CD14-positive monocyte (primary cell): Measurements from ENCODE around the gene MOB3A. TPM values are rescaled to one million over a fixed set of nuclear protein-coding genes. Genes with fewer than 3 reads are reported as not detected.

Source experiments
- DNase-seq, 3 donors: peaks; one replicate each; pipeline ENCODE4 v3.0.0-alpha.2; 2011 to 2022
- H2AFZ ChIP-seq: 2 replicates; pipeline ENCODE4 v1.6.0; 2012; ENCODE audit warnings: mild to moderate bottlenecking, low read depth, low read length, inconsistent platforms; ENCODE audit not compliant: insufficient read depth, poor library complexity, severe bottlenecking
- H3K27ac ChIP-seq, 2 donors: 1 replicate in 1 of 2; 2 replicates in 1 of 2; pipeline ENCODE4 v1.5.1; 2012 to 2013; ENCODE audit warnings: low read length in 2 of 2, control low read depth in 1 of 2, inconsistent platforms in 1 of 2, low read depth in 1 of 2, mild to moderate bottlenecking in 1 of 2
- H3K27me3 ChIP-seq, 2 donors: one replicate each; pipeline versions ENCODE4 v1.6.0 to v1.6.1; 2011 to 2013; ENCODE audit warnings: low read length in 2 of 2; ENCODE audit not compliant: control insufficient read depth in 2 of 2, insufficient read depth in 2 of 2
- H3K36me3 ChIP-seq, 2 donors: replicated peaks in 1 of 2; 1 replicate in 1 of 2; 2 replicates in 1 of 2; pipeline versions ENCODE4 v1.5.1 to v1.6.1; 2012 to 2013; ENCODE audit warnings: low read length in 2 of 2, control low read depth in 1 of 2, inconsistent platforms in 1 of 2, mild to moderate bottlenecking in 1 of 2; ENCODE audit not compliant: insufficient read depth in 2 of 2, control insufficient read depth in 1 of 2
- H3K4me1 ChIP-seq, 2 donors: 1 replicate in 1 of 2; 2 replicates in 1 of 2; pipeline versions ENCODE4 v1.5.1 to v1.6.1; 2012 to 2013; ENCODE audit warnings: low read length in 2 of 2, control low read depth in 1 of 2, inconsistent platforms in 1 of 2, mild to moderate bottlenecking in 1 of 2, moderate library complexity in 1 of 2; ENCODE audit not compliant: insufficient read depth in 2 of 2, control insufficient read depth in 1 of 2
- H3K4me2 ChIP-seq: replicated peaks from 2 replicates; pipeline ENCODE3; 2012; ENCODE audit warnings: low read length, moderate library complexity, mild to moderate bottlenecking; ENCODE audit not compliant: poor library complexity, severe bottlenecking; ENCODE audit errors: extremely low read depth
- H3K4me3 ChIP-seq, 3 experiments: fragments of 200-600 bp in 1 of 3; sonication (generic) in 1 of 3; replicated peaks in 1 of 3; 1 replicate in 2 of 3; 2 replicates in 1 of 3; pipeline ENCODE4 v1.5.1; 2011 to 2013; ENCODE audit warnings: low read length in 3 of 3, mild to moderate bottlenecking in 3 of 3, control low read depth in 2 of 3, low read depth in 2 of 3, inconsistent platforms in 1 of 3, moderate library complexity in 1 of 3
- H3K79me2 ChIP-seq: 2 replicates; pipeline ENCODE4 v1.6.0; 2012; ENCODE audit warnings: mild to moderate bottlenecking, control low read depth, inconsistent platforms, low read length, moderate library complexity; ENCODE audit not compliant: insufficient read depth
- H3K9ac ChIP-seq: 2 replicates; pipeline ENCODE4 v1.6.0; 2017; ENCODE audit warnings: low read length, mild to moderate bottlenecking; ENCODE audit not compliant: insufficient read depth, poor library complexity, severe bottlenecking
- H3K9me3 ChIP-seq, 2 donors: replicated peaks in 1 of 2; 1 replicate in 1 of 2; 2 replicates in 1 of 2; pipeline versions ENCODE4 v1.5.1 to v1.6.1; 2012 to 2013; ENCODE audit warnings: low read length in 2 of 2, control low read depth in 1 of 2; ENCODE audit not compliant: control insufficient read depth in 1 of 2, insufficient read depth in 1 of 2
- H4K20me1 ChIP-seq: 2 replicates; pipeline ENCODE4 v1.6.0; 2012; ENCODE audit warnings: mild to moderate bottlenecking, low read length, control low read depth, moderate library complexity; ENCODE audit not compliant: insufficient read depth
- H3K27ac Mint-ChIP-seq, 7 donors: one replicate each; pipeline ENCODE4 v1.8.0; 2020; ENCODE audit warnings: mild to moderate bottlenecking in 7 of 7, mixed read lengths in 7 of 7, moderate library complexity in 6 of 7, inconsistent platforms in 2 of 7
- H3K27me3 Mint-ChIP-seq, 3 donors: one replicate each; pipeline ENCODE4 v1.8.0; 2021 to 2022; ENCODE audit warnings: low read depth in 3 of 3, mild to moderate bottlenecking in 3 of 3, mixed read lengths in 3 of 3, moderate library complexity in 3 of 3, inconsistent platforms in 1 of 3
- H3K36me3 Mint-ChIP-seq, 2 donors: one replicate each; pipeline ENCODE4 v1.8.0; 2020; ENCODE audit warnings: mixed read lengths in 2 of 2, inconsistent platforms in 1 of 2, mild to moderate bottlenecking in 1 of 2
- H3K4me1 Mint-ChIP-seq: one replicate; pipeline ENCODE4 v1.8.0; 2020; ENCODE audit warnings: mild to moderate bottlenecking, mixed read lengths
- H3K4me3 Mint-ChIP-seq, 2 donors: one replicate each; pipeline ENCODE4 v1.8.0; 2020; ENCODE audit warnings: mild to moderate bottlenecking in 2 of 2, mixed read lengths in 2 of 2, moderate library complexity in 1 of 2
- H3K9me3 Mint-ChIP-seq, 7 donors: one replicate each; pipeline ENCODE4 v1.8.0; 2020 to 2022; ENCODE audit warnings: mixed read lengths in 7 of 7, mild to moderate bottlenecking in 6 of 7, moderate library complexity in 6 of 7, inconsistent platforms in 2 of 7
- WGBS: methylation state at CpG from one replicate; pipeline ENCODE4 v1.1.5; 2013; ENCODE audit warnings: missing lambda C conversion rate; ENCODE audit not compliant: insufficient coverage; 5-methylcytosine and 5-hydroxymethylcytosine counted together
- intact Hi-C, 2 donors: fragments of 100-400 bp; cut with micrococcal nuclease; formaldehyde crosslinking; loops; one replicate each; pipeline versions ENCODE4 v1.15.0 to v1.15.1; 2023
- polyA plus RNA-seq, 3 donors: library from polyadenylated mRNA; depleted of rRNA in 1 of 3; unstranded in 2 of 3; stranded (reverse) in 1 of 3; fragments of 300-500 nt in 2 of 3; fragments of >200 nt in 1 of 3; fragmentation: Illumina TruSeq in 2 of 3; gene quantifications; 1 replicate in 2 of 3; 2 replicates in 1 of 3; pipeline ENCODE4 v1.2.3, GENCODE V29; 2012 to 2021
- TF ChIP-seq, protein P1 (sequence below): fragments of 200-600 bp; IDR thresholded peaks from one replicate; pipeline ENCODE4 v1.8.0; 2022; ENCODE audit warnings: antibody characterized with exemption, mild to moderate bottlenecking

Gene MOB3A
- polyA plus RNA-seq, 3 donors, result 60.5 to 179 (median 96.3) TPM

DNA sequence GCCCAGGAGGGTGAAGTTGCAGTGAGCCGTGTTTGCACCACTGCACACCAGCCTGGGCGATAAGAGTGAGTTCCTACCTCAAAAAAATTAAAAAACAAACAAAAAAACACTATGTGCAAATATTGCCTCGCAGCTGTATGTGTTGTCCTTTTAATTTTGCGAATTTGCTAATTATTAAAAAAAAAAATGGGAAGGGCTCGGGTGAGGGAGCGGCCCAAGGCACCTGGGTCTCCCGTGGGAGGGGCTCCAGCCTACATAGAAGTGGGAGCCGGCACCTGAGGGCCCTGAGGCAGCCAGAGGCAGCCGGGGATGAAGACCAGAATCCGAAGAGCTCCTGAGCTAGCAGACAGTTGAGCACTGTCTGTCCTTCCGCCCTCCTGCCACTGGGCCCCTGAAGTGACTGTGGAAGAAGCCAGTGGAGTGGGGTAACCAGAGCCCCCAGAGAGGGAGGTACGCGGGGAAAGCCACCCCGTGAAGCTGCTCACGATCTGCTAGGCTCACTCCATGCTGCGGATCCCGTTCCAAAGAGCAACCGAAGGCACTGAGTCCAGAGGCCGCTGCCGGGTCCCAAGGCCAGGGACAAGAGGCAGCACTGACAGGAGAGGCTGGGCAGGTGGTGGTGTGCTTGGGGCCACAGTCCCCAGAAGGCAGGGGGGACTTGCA is 7.0 kb upstream of the MOB3A start:
- no peak overlapping the region for H3K4me3 ChIP-seq
- TF ChIP-seq, protein P1, sequence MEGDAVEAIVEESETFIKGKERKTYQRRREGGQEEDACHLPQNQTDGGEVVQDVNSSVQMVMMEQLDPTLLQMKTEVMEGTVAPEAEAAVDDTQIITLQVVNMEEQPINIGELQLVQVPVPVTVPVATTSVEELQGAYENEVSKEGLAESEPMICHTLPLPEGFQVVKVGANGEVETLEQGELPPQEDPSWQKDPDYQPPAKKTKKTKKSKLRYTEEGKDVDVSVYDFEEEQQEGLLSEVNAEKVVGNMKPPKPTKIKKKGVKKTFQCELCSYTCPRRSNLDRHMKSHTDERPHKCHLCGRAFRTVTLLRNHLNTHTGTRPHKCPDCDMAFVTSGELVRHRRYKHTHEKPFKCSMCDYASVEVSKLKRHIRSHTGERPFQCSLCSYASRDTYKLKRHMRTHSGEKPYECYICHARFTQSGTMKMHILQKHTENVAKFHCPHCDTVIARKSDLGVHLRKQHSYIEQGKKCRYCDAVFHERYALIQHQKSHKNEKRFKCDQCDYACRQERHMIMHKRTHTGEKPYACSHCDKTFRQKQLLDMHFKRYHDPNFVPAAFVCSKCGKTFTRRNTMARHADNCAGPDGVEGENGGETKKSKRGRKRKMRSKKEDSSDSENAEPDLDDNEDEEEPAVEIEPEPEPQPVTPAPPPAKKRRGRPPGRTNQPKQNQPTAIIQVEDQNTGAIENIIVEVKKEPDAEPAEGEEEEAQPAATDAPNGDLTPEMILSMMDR, result no peak
- Mint-ChIP-seq H3K27me3 (peaks cover 0 to 3% (median 2%) of the 10 kb centered on the region in 3 donors), H3K4me1 (no peaks in the 10 kb centered on the region), H3K4me3 (no peak overlapping the region), H3K27ac (peak overlapping the region in 2 of 7 donors; percentile 3 to 43), H3K36me3 (peaks cover 66 to 87% of the 10 kb centered on the region in 2 donors), H3K9me3 (peaks cover 5 to 15% (median 12%) of the 10 kb centered on the region in 7 donors)
- peaks cover 67 to 84% of the 10 kb centered on the region in 2 donors for H3K36me3 ChIP-seq
- H3K27ac ChIP-seq, result no peak overlapping the region
- H3K27me3 ChIP-seq, result no peaks in the 10 kb centered on the region
- no peak overlapping the region for H2AFZ ChIP-seq
- no peak overlapping the region for H3K4me2 ChIP-seq
- H3K9ac ChIP-seq, result no peak overlapping the region
- intact Hi-C loops, result no loop called here
- 96% methylated on average over 18 of the region's 20 CpGs for WGBS
- no peaks in the 10 kb centered on the region for H3K4me1 ChIP-seq
- H4K20me1 ChIP-seq, result peaks cover 58% of the 10 kb centered on the region
- H3K79me2 ChIP-seq, result peaks cover 25% of the 10 kb centered on the region
- DNase-seq, result no peak
- peaks cover 10 to 21% of the 10 kb centered on the region in 2 donors for H3K9me3 ChIP-seq

- Mint-ChIP-seq H3K27me3 (no peaks in the 10 kb centered on the region), H3K9me3 (peaks cover 5 to 13% (median 11%) of the 10 kb centered on the region in 7 donors), H3K4me3 (no peak overlapping the region), H3K4me1 (peaks cover 9% of the 10 kb centered on the region), H3K36me3 (peaks cover 53 to 72% of the 10 kb centered on the region in 2 donors), H3K27ac (peak overlapping the region in 2 of 7 donors; percentile 57 to 59)
- Histone ChIP-seq H4K20me1 (peaks cover 65% of the 10 kb centered on the region), H3K9ac (no peak overlapping the region), H3K36me3 (peaks cover 54 to 69% of the 10 kb centered on the region in 2 donors), H3K4me2 (no peak overlapping the region), H3K4me3 (no peak overlapping the region), H3K9me3 (peaks cover 10 to 19% of the 10 kb centered on the region in 2 donors), H3K27me3 (no peaks in the 10 kb centered on the region), H2AFZ (no peak overlapping the region), H3K4me1 (peaks cover 11 to 12% of the 10 kb centered on the region in 2 donors), H3K27ac (no peak overlapping the region), H3K79me2 (peaks cover 25% of the 10 kb centered on the region)
- WGBS, result 93% methylated on average over 44 of the region's 45 CpGs
- TF ChIP-seq, protein P1, result no peak
- intact Hi-C loops, result no loop called here
- DNase-seq, result no peak
Measured at GRCh38 chr19:2101417-2102335, 5.5 kb upstream of the MOB3A start.
